Stomach (tissue), 9 donors: ENCODE data around the gene ADAMTS13. TPM values are rescaled to one million over a fixed set of nuclear protein-coding genes. Genes with fewer than 3 reads are reported as not detected.
A peak's percentile ranks its signal among the peaks of the same experiment; 100 is the strongest.

Source experiments
- DNase-seq, 2 donors: peaks; one replicate each; pipeline versions ENCODE4 v3.0.0 to v3.0.0-alpha.2; 2013 to 2019
- H3K27ac ChIP-seq, 5 donors: fragments of 200-600 bp in 4 of 5; sonication (generic) in 4 of 5; one replicate each; pipeline ENCODE4 v1.5.1; 2013 to 2019; ENCODE audit warnings: mild to moderate bottlenecking in 1 of 5, moderate library complexity in 1 of 5
- H3K27me3 ChIP-seq, 3 donors: fragments of 200-600 bp; sonication (generic); one replicate each; pipeline ENCODE4 v1.5.1; 2017 to 2019; ENCODE audit warnings: mixed run types in 1 of 3
- H3K36me3 ChIP-seq, 4 donors: fragments of 200-600 bp; sonication (generic); 1 replicate in 3 of 4; 2 replicates in 1 of 4; pipeline ENCODE4 v1.5.1; 2016 to 2019
- H3K4me1 ChIP-seq, 4 donors: fragments of 200-600 bp; sonication (generic); one replicate each; pipeline ENCODE4 v1.5.1; 2016 to 2019
- H3K4me3 ChIP-seq, 4 donors: fragments of 200-600 bp; sonication (generic) in 3 of 4; one replicate each; pipeline ENCODE4 v1.5.1; 2016 to 2019; ENCODE audit warnings: mild to moderate bottlenecking in 1 of 4
- H3K9me3 ChIP-seq, 4 donors: fragments of 200-600 bp; sonication (generic); one replicate each; pipeline ENCODE4 v1.5.1; 2016 to 2019
- CTCF ChIP-seq, 7 experiments: fragments of 450-650 bp in 4 of 7; fragments of 200-600 bp in 3 of 7; sonication (generic) in 3 of 7; IDR thresholded peaks; one replicate each; pipeline ENCODE4 v1.5.1; 2016 to 2019; ENCODE audit warnings: antibody characterized with exemption in 7 of 7, control low read depth in 2 of 7, mild to moderate bottlenecking in 1 of 7
- EP300 ChIP-seq: sonication (generic); formaldehyde crosslinking; IDR thresholded peaks from one replicate; pipeline ENCODE4 v1.6.1; 2017; ENCODE audit warnings: antibody characterized with exemption
- POLR2A ChIP-seq, 4 donors: fragments of 450-650 bp; IDR thresholded peaks; one replicate each; pipeline ENCODE4 v1.6.1; 2016; ENCODE audit warnings: antibody characterized with exemption in 4 of 4, control low read depth in 2 of 4, mild to moderate bottlenecking in 1 of 4, moderate library complexity in 1 of 4
- POLR2AphosphoS5 ChIP-seq, 3 donors: sonication (generic); formaldehyde crosslinking; IDR thresholded peaks; one replicate each; pipeline ENCODE4 v1.6.1; 2016; ENCODE audit warnings: antibody characterized with exemption in 3 of 3
- WGBS, 5 donors: extraction: QIAGEN DNeasy Blood & Tissue Kit in 3 of 5; methylation state at CpG; one replicate each; pipeline versions ENCODE4 v1.1.5 to v1.1.7; 2013 to 2018; 5-methylcytosine and 5-hydroxymethylcytosine counted together
- intact Hi-C: fragments of 100-400 bp; cut with DNase I; formaldehyde crosslinking; loops from one replicate; pipeline ENCODE4 v1.15.1; 2023; ENCODE audit warnings: low total_unique reads
- polyA plus RNA-seq, 3 donors: library from polyadenylated mRNA; stranded (reverse); fragments of 200-250 nt; gene quantifications; one replicate each; pipeline ENCODE4 v1.2.3, GENCODE V29; 2013
- total RNA-seq, 5 donors: library from RNA; depleted of rRNA; stranded (reverse); fragments of >200 nt; gene quantifications; one replicate each; pipeline versions ENCODE4 v1.1.0 to v1.2.3, GENCODE V29; 2014 to 2016
- donor health status: healthy with polysubstance abuse.
- donor health status: Bipolar disorder and iron deficiency.
- donor health status: healthy.

ADAMTS13 gene
- total and polyA plus RNA-seq, 8 donors: 4.6 to 19.6 (median 7.5) TPM; not detected in 1

GRCh38 chr9:133393399-133393798, 28.8 kb upstream of the ADAMTS13 start:
- 90 to 100% (median 92%) methylated on average over 3 of the region's 3 CpGs for WGBS, 5 donors
- H3K4me1 ChIP-seq: no peaks in the 10 kb centered on the region
- intact Hi-C loops: no loop called here
- H3K9me3 ChIP-seq: no peaks in the 10 kb centered on the region
- no peak for TF ChIP-seq POLR2AphosphoS5 (IDR thresholded peaks at IDR 0.05)
- no peak for TF ChIP-seq EP300
- TF ChIP-seq CTCF (IDR thresholded peaks at IDR 0.05): no peak
- TF ChIP-seq POLR2A (IDR thresholded peaks at IDR 0.05): no peak
- peaks cover 0 to 78% (median 21%) of the 10 kb centered on the region in 3 donors for H3K27me3 ChIP-seq
- H3K27ac ChIP-seq: no peak overlapping the region
- H3K4me3 ChIP-seq: no peak overlapping the region
- no peak for DNase-seq
- H3K36me3 ChIP-seq: no peaks in the 10 kb centered on the region

GRCh38 chr9:133394687-133395271, 27.4 kb upstream of the ADAMTS13 start:
- Histone ChIP-seq H3K27me3 (peaks cover 0 to 71% (median 21%) of the 10 kb centered on the region in 3 donors), H3K27ac (no peak overlapping the region), H3K4me1 (no peaks in the 10 kb centered on the region), H3K9me3 (no peaks in the 10 kb centered on the region), H3K36me3 (peaks cover 0 to under 1% (median 0%) of the 10 kb centered on the region in 4 donors), H3K4me3 (no peak overlapping the region)
- intact Hi-C loops: no loop called here
- DNase-seq: no peak
- WGBS, 5 donors: 15 to 37% (median 20%) methylated on average over 3 to 8 of the region's 8 CpGs
- TF ChIP-seq CTCF (IDR thresholded peaks at IDR 0.05) (no peak), EP300 (no peak), POLR2A (IDR thresholded peaks at IDR 0.05) (no peak), POLR2AphosphoS5 (IDR thresholded peaks at IDR 0.05) (no peak)

GRCh38 chr9:133396952-133397351, 25.2 kb upstream of the ADAMTS13 start:
- Histone ChIP-seq H3K4me1 (no peaks in the 10 kb centered on the region), H3K36me3 (peaks cover 0 to 10% (median 3%) of the 10 kb centered on the region in 4 donors), H3K27me3 (peaks cover 0 to 58% (median 21%) of the 10 kb centered on the region in 3 donors), H3K4me3 (no peak overlapping the region), H3K27ac (no peak overlapping the region), H3K9me3 (no peaks in the 10 kb centered on the region)
- DNase-seq: peak in 1 of 2 donors; percentile 44
- TF ChIP-seq CTCF (IDR thresholded peaks at IDR 0.05): no peak
- no peak for TF ChIP-seq POLR2A (IDR thresholded peaks at IDR 0.05)
- TF ChIP-seq POLR2AphosphoS5 (IDR thresholded peaks at IDR 0.05): no peak
- TF ChIP-seq EP300: no peak
- intact Hi-C loops: no loop called here
- WGBS, 5 donors: 20 to 47% (median 24%) methylated on average over 10 to 14 of the region's 14 CpGs

- Histone ChIP-seq H3K36me3 (peaks cover 0 to 12% (median 6%) of the 10 kb centered on the region in 4 donors), H3K27ac (no peak overlapping the region), H3K27me3 (peaks cover 0 to 53% (median 21%) of the 10 kb centered on the region in 3 donors), H3K4me3 (no peak overlapping the region), H3K4me1 (no peaks in the 10 kb centered on the region), H3K9me3 (no peaks in the 10 kb centered on the region)
- no peak for DNase-seq
- 77 to 83% (median 79%) methylated on average over 6 of the region's 6 CpGs for WGBS, 5 donors
- TF ChIP-seq POLR2A (IDR thresholded peaks at IDR 0.05): no peak
- intact Hi-C loops: no loop called here
These were observed 24.8 kb upstream of the ADAMTS13 start for GRCh38 chr9:133397370-133397769.

- DNase-seq: no peak
- TF ChIP-seq POLR2AphosphoS5 (IDR thresholded peaks at IDR 0.05): no peak
- no peak for TF ChIP-seq EP300
- TF ChIP-seq POLR2A (IDR thresholded peaks at IDR 0.05): no peak
- TF ChIP-seq CTCF (IDR thresholded peaks at IDR 0.05): no peak
- peaks cover 0 to 18% (median 11%) of the 10 kb centered on the region in 4 donors for H3K36me3 ChIP-seq
- no peak overlapping the region for H3K4me3 ChIP-seq
- intact Hi-C loops: no loop called here
- no peaks in the 10 kb centered on the region for H3K9me3 ChIP-seq
- H3K27me3 ChIP-seq: peaks cover 0 to 48% (median 21%) of the 10 kb centered on the region in 3 donors
- H3K27ac ChIP-seq: no peak overlapping the region
- WGBS, 5 donors: 65 to 72% (median 68%) methylated on average over 7 to 9 of the region's 9 CpGs
- no peaks in the 10 kb centered on the region for H3K4me1 ChIP-seq
These were observed 24.3 kb upstream of the ADAMTS13 start for GRCh38 chr9:133397895-133398294.
